KMS-11 (cell line): ENCODE results near the gene G6PC2.

Experiments used
- H2AFZ ChIP-seq: fragments of 200-600 bp; sonication (generic); 2 replicates; pipeline ENCODE4 v1.6.1; 2016; ENCODE audit warnings: antibody characterized with exemption, mixed run types, low read depth
- H3K27ac ChIP-seq: fragments of 200-600 bp; sonication (generic); 2 replicates; pipeline ENCODE4 v1.6.1; 2016; ENCODE audit warnings: mild to moderate bottlenecking, mixed run types
- H3K27me3 ChIP-seq: fragments of 200-600 bp; sonication (generic); 2 replicates; pipeline ENCODE4 v1.6.1; 2017; ENCODE audit warnings: mild to moderate bottlenecking, low read depth, mixed run types, moderate library complexity; ENCODE audit not compliant: insufficient read depth
- H3K36me3 ChIP-seq: fragments of 200-600 bp; sonication (generic); 2 replicates; pipeline ENCODE4 v1.6.1; 2017; ENCODE audit warnings: mild to moderate bottlenecking, mixed run types; ENCODE audit not compliant: insufficient read depth
- H3K4me1 ChIP-seq: fragments of 200-600 bp; sonication (generic); 2 replicates; pipeline ENCODE4 v1.6.1; 2016; ENCODE audit warnings: mild to moderate bottlenecking, low read depth, mixed run types; ENCODE audit not compliant: poor library complexity, severe bottlenecking
- H3K4me2 ChIP-seq: fragments of 200-600 bp; sonication (generic); 2 replicates; pipeline ENCODE4 v1.7.0; 2016; ENCODE audit warnings: mild to moderate bottlenecking, mixed run types
- H3K4me3 ChIP-seq: fragments of 200-600 bp; sonication (generic); IDR thresholded peaks from 2 replicates; pipeline ENCODE4 v1.6.1; 2017; ENCODE audit warnings: low read depth, low read length, mixed read lengths; ENCODE audit not compliant: insufficient read depth
- H3K79me2 ChIP-seq: fragments of 200-600 bp; sonication (generic); 2 replicates; pipeline ENCODE4 v1.6.1; 2016; ENCODE audit warnings: low read depth, mixed run types; ENCODE audit not compliant: insufficient read depth
- H3K9ac ChIP-seq: fragments of 200-600 bp; sonication (generic); 2 replicates; pipeline ENCODE4 v1.6.1; 2016; ENCODE audit warnings: mild to moderate bottlenecking, mixed run types
- H4K20me1 ChIP-seq: fragments of 200-600 bp; sonication (generic); 2 replicates; pipeline ENCODE4 v1.6.1; 2016; ENCODE audit warnings: mild to moderate bottlenecking, mixed run types; ENCODE audit not compliant: insufficient read depth
- CTCF ChIP-seq: fragments of 200-600 bp; sonication (generic); conservative IDR thresholded peaks from 2 replicates; pipeline ENCODE4 v1.6.1; 2017; ENCODE audit warnings: low read depth, mild to moderate bottlenecking, antibody characterized with exemption, low read length, moderate library complexity, mixed read lengths

The G6PC2 gene

GRCh38 chr2:168934826-168935225, 33.7 kb downstream of the G6PC2 start:
- no peaks in the 10 kb centered on the region for H3K4me1 ChIP-seq
- no peak overlapping the region for H2AFZ ChIP-seq
- H3K9ac ChIP-seq: no peak overlapping the region
- no peak overlapping the region for H3K4me3 ChIP-seq
- H3K27me3 ChIP-seq: no peaks in the 10 kb centered on the region
- H3K36me3 ChIP-seq: no peaks in the 10 kb centered on the region
- TF ChIP-seq CTCF: no peak
- no peak overlapping the region for H3K4me2 ChIP-seq
- no peaks in the 10 kb centered on the region for H4K20me1 ChIP-seq
- no peaks in the 10 kb centered on the region for H3K79me2 ChIP-seq
- H3K27ac ChIP-seq: no peak overlapping the region

- no peak overlapping the region for H2AFZ ChIP-seq
- no peaks in the 10 kb centered on the region for H3K36me3 ChIP-seq
- H4K20me1 ChIP-seq: no peaks in the 10 kb centered on the region
- no peak overlapping the region for H3K4me2 ChIP-seq
- no peaks in the 10 kb centered on the region for H3K4me1 ChIP-seq
- no peak overlapping the region for H3K4me3 ChIP-seq
- no peaks in the 10 kb centered on the region for H3K79me2 ChIP-seq
- H3K9ac ChIP-seq: no peak overlapping the region
- no peak overlapping the region for H3K27ac ChIP-seq
- TF ChIP-seq CTCF: no peak
- no peaks in the 10 kb centered on the region for H3K27me3 ChIP-seq
Observed at GRCh38 chr2:168935810-168936581, 34.9 kb downstream of the G6PC2 start.

GRCh38 chr2:168939061-168939460, 38.0 kb downstream of the G6PC2 start:
- no peaks in the 10 kb centered on the region for H3K4me1 ChIP-seq
- no peaks in the 10 kb centered on the region for H3K27me3 ChIP-seq
- no peak for TF ChIP-seq CTCF
- no peak overlapping the region for H3K27ac ChIP-seq
- H3K4me2 ChIP-seq: no peak overlapping the region
- H2AFZ ChIP-seq: no peak overlapping the region
- no peak overlapping the region for H3K9ac ChIP-seq
- no peaks in the 10 kb centered on the region for H3K36me3 ChIP-seq
- H4K20me1 ChIP-seq: no peaks in the 10 kb centered on the region
- no peak overlapping the region for H3K4me3 ChIP-seq
- H3K79me2 ChIP-seq: no peaks in the 10 kb centered on the region

GRCh38 chr2:168939918-168940317, 38.8 kb downstream of the G6PC2 start:
- H3K4me3 ChIP-seq: no peak overlapping the region
- H2AFZ ChIP-seq: no peak overlapping the region
- H3K27ac ChIP-seq: no peak overlapping the region

More at GRCh38 chr2:168939918-168940317, 38.8 kb downstream of the G6PC2 start:
- no peak overlapping the region for H3K4me2 ChIP-seq
- H3K27me3 ChIP-seq: no peaks in the 10 kb centered on the region
- no peaks in the 10 kb centered on the region for H4K20me1 ChIP-seq
- no peak overlapping the region for H3K9ac ChIP-seq
- no peaks in the 10 kb centered on the region for H3K79me2 ChIP-seq
- H3K4me1 ChIP-seq: no peaks in the 10 kb centered on the region
- H3K36me3 ChIP-seq: no peaks in the 10 kb centered on the region
- no peak for TF ChIP-seq CTCF
